Measurements from ENCODE around the gene RTF2.
"Not testable (repeated sequence)": the region's sequence is repeated elsewhere in the genome, so short reads cannot be mapped to it uniquely, and the experiment has no call there.

RTF2 gene

GRCh38 chr20:56469077-56469449 lies 636 bp downstream of the RTF2 start:
- no peak for DNase-seq (ENCODE audit: low read depth, low spot score)
- H3K27ac ChIP-seq, result peak overlapping the region; percentile 49

DNA sequence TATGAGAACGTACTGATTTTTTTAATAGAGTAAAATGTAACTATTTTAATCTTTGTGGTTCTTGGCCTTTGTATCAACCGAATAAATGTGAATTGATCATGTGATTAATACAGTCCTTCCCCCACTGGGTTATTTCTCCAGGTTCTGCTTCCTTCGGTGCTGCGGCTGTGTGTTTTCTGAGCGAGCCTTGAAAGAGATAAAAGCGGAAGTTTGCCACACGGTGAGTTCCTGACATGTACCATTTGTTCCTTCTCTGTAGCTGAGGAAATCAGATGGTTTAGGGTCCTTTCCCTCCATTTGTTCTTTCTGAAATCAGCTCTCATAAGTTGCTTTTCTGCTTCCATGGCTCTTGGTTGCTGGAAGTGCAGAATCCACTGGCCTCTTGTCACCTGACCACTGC lies 15.5 kb downstream of the RTF2 start:
- no peak for DNase-seq (ENCODE audit: low read depth, low spot score)
- H3K27ac ChIP-seq, result no peak overlapping the region

GRCh38 chr20:56487216-56487615 lies 18.8 kb downstream of the RTF2 start:
- H3K27ac ChIP-seq, result no peak overlapping the region
- no peak for DNase-seq (ENCODE audit: low read depth, low spot score)

DNA sequence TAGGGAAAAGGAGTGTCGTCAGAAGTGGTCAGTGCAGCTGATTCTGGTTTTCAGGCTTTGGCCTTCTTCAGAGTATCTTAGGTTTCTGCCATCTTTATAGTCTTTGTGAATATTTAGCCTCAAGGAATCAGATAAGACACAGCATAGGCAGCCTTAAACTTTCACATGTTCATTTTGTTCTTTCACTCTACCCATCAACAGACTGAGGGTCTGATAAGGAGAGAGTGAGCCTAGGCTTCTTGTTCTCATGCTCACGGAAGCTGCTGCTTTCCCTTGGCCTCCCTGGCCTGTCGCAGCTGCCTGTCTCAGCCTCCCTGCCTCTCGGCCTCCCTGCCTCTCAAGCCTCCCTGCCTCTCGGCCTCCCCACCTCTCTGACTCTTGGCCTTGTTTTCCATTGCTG lies 20.1 kb downstream of the RTF2 start:
- no peak for DNase-seq (ENCODE audit: low read depth, low spot score)
- no peak overlapping the region for H3K27ac ChIP-seq

DNA sequence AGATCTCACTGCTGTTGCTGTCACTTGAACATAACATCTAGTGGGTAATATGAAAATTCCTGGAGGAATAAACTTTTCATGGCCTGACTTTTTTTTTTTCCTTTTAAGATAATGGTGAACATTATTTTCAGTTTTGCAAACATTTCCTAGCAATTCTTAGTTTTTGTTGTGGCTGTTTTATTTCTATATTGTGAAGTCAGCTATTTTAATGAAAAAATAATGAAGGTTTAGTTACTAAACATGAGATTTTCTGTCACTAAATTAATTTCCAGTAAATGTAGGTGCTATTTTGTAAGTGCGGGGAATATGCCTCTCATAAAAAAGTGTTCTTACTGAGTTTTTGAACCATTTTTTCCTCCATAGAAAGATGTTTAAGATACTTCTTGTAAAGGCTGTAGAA lies 32.7 kb downstream of the RTF2 start:
- H3K27ac ChIP-seq, result no peak overlapping the region
- no peak for DNase-seq (ENCODE audit: low read depth, low spot score)

GRCh38 chr20:56503916-56504315 lies 35.5 kb downstream of the RTF2 start:
- no peak overlapping the region for H3K27ac ChIP-seq
- DNase-seq (ENCODE audit: low read depth, low spot score), result no peak

DNA sequence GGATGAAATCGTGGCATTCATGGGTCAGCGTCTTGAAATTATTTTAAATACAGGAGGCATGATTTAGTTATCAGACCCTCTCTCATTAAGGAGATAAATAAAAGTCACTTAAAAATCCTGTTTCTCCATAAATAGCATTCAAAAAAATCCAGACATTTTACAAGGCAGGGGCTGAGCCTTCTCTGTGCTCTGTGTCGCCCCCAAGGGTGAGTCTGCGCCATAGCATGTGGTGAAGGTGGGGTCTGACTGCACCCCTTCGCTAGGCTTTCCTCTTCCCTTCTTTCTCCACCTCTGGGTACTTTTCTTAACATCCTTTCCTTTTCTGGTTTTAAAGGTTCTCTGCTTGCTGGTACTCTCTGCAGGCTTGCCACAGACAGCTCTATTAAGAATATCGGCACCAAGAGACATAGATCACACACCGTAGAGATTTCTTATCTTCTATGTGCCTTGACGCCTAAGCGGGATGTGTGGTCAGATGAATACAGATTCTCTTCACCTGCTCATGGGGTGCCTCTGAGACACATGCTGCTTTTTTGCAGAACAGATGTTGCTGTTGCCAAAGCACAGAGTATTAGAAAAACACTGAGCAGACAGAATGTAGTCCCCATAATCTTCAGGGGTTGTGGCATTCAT lies 36.1 kb downstream of the RTF2 start:
- DNase-seq (ENCODE audit: low read depth, low spot score), result no peak

GRCh38 chr20:56506103-56506502 lies 37.7 kb downstream of the RTF2 start:
- no peak overlapping the region for H3K27ac ChIP-seq
- DNase-seq (ENCODE audit: low read depth, low spot score), result no peak

More for the DNA sequence above, 36.1 kb downstream of the RTF2 start:
- no peak overlapping the region for H3K27ac ChIP-seq

- no peak overlapping the region for H3K27ac ChIP-seq
- no peak for DNase-seq (ENCODE audit: low read depth, low spot score)
These were observed 43.5 kb downstream of the RTF2 start for GRCh38 chr20:56511926-56512325.

GRCh38 chr20:56513161-56514150 lies 45.0 kb downstream of the RTF2 start:
- no peak overlapping the region for H3K27ac ChIP-seq
- no peak for DNase-seq (ENCODE audit: low read depth, low spot score)

DNA sequence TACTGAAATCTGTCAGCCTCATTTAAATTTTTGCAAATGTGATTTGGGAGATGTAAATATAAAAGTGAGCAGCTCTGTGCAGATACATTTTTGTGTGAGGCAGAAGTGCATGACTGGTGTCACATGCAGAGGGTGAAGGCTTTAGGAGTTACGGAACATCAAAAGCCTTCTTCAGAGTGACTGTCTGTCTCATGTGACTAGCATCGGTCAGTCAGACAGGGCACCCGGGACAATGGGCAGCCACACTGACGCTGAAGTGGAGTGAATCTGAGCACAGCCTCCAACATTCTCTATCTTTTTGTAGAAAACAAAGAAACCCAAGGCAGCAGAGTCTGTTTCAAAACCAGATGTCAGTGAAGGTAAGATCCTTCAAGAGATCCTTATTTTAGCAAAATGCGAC lies 48.2 kb downstream of the RTF2 start:
- H3K27ac ChIP-seq, result no peak overlapping the region
- DNase-seq (ENCODE audit: low read depth, low spot score), result no peak

- no peak overlapping the region for H3K27ac ChIP-seq
- no peak for DNase-seq (ENCODE audit: low read depth, low spot score)
These were observed 48.8 kb downstream of the RTF2 start for GRCh38 chr20:56517211-56517610.

DNA sequence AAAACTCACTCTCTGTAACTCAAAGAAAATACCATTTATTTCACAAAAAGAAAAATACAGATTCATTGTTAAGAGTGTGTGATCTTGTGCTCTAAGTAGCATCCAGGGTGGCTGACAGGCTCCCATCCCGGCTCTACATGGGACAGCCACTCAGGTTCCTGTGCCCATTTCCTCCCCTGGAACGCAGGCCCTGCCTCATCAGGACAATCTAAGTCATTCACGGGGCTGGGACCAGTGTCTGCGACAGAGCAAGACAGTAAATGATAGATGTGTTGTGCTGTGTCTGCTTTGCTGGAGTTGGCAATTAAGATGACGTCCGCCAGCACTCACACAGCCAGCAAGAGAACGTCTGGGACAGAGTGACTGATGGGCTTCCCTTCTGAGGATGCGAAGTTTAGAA lies 49.2 kb downstream of the RTF2 start:
- H3K27ac ChIP-seq, result no peak overlapping the region
- no peak for DNase-seq (ENCODE audit: low read depth, low spot score)

GRCh38 chr20:56518126-56518525 lies 49.7 kb downstream of the RTF2 start:
- no peak overlapping the region for H3K27ac ChIP-seq
- no peak for DNase-seq (ENCODE audit: low read depth, low spot score)

- DNase-seq (ENCODE audit: low read depth, low spot score), result no peak
These were observed 50.4 kb downstream of the RTF2 start for GRCh38 chr20:56518721-56519398.

GRCh38 chr20:56519551-56519950 lies 51.1 kb downstream of the RTF2 start:
- no peak overlapping the region for H3K27ac ChIP-seq
- DNase-seq (ENCODE audit: low read depth, low spot score), result no peak

More at GRCh38 chr20:56518721-56519398, 50.4 kb downstream of the RTF2 start:
- no peak overlapping the region for H3K27ac ChIP-seq

- no peak overlapping the region for H3K27ac ChIP-seq
These were observed 51.8 kb downstream of the RTF2 start for GRCh38 chr20:56520180-56520579.

DNA sequence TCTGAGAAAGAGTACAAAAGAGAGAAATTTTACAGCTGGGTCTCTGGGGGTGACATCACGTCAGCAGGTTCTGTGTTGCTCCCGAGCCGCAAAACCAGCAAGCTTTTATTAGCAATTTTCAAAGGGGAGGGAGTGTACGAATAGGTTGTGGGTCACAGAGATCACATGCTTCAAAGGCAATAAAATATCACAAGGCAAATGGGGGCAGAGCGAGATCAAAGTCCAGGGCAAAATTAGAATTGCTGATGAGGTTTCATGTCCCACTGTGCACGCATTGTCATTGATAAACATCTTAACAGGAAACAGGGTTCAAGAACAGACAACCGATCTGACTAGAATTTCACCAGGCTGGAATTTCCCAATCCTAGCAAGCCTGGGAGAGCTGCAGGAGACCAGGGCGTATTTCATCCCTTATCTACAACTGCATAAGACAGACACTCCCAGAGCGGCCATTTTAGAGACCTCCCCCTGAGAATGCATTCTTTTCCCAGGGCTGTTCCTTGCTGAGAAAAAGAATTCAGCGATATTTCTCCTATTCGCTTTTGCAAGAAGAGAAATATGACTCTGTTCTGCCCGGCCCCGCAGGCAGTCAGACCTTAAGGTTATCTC lies 52.4 kb downstream of the RTF2 start:
- H3K27ac ChIP-seq; DNase-seq (ENCODE audit: low read depth, low spot score): not testable (repeated sequence)

More at GRCh38 chr20:56520180-56520579, 51.8 kb downstream of the RTF2 start:
- DNase-seq (ENCODE audit: low read depth, low spot score), result no peak

DNA sequence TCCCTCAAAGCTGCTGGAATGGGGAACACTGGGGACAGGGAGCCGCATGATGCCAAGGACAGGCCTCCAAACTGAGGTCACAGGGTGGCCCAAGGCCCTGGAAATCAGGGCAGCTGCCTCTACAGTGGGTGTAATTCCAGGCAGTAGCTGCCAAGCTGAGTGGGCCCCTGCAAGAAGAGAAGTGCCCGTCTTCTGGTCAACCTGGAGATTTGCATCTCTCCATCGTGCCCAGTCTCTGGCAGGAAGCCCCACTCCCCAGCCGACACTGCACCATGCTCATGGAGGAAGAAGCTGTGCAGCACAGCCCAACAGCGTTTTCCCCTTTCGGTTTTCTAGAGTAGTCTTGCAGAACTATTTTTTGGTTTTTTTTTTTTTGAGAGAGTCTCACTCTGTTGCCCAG lies 53.9 kb downstream of the RTF2 start:
- no peak overlapping the region for H3K27ac ChIP-seq
- no peak for DNase-seq (ENCODE audit: low read depth, low spot score)

DNA sequence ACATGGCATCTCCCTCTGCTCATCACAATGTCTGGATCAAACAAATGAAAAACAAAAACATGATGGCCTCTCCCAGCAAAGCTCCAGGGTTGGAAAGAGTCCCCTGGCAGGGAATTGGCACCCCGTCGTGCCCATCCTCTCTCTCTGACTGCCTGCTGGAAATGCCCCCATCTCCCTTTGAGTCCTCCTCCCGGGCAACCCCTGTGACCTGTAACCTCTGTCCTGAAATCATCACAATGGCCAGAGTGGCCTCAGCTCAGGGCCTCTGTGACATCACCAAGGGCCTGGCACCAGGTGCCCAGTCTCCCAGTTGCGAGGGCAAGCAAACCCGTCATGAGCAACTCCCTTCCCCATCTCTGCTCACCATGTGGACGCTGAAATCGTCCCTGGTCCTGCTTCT lies 56.0 kb downstream of the RTF2 start, which contains the start of gene FAM209A:
Gene FAM209A (plus strand): TSS at position 301 of the 400 bp plus-strand sequence. CDS start 65 bp downstream, at position 366.
- not testable (repeated sequence) for DNase-seq (ENCODE audit: low read depth, low spot score); H3K27ac ChIP-seq
